MM.1S (cell line): ENCODE data around the gene CNTN1.

Experiments
- DNase-seq: peaks from one replicate; pipeline ENCODE4 v3.0.0-alpha.2; 2015
- H2AFZ ChIP-seq: fragments of 300-600 bp; sonication (generic); 2 replicates; pipeline ENCODE4 v1.6.0; 2016; ENCODE audit warnings: antibody characterized with exemption, low read length
- H3F3A ChIP-seq: fragments of 300-600 bp; sonication (generic); 2 replicates; pipeline ENCODE4 v1.6.1; 2016; ENCODE audit warnings: mild to moderate bottlenecking, antibody characterized with exemption, low read length, moderate library complexity, mixed read lengths; ENCODE audit not compliant: insufficient read depth
- H3K27ac ChIP-seq: fragments of 300-600 bp; sonication (generic); 2 replicates; pipeline ENCODE4 v1.5.1; 2016; ENCODE audit warnings: mild to moderate bottlenecking, low read length
- H3K27me3 ChIP-seq: fragments of 300-600 bp; sonication (generic); replicated peaks from 2 replicates; pipeline ENCODE4 v1.6.0; 2016; ENCODE audit warnings: low read length; ENCODE audit not compliant: insufficient read depth
- H3K36me3 ChIP-seq: fragments of 300-600 bp; sonication (generic); replicated peaks from 2 replicates; pipeline ENCODE4 v1.6.1; 2016; ENCODE audit warnings: mild to moderate bottlenecking, low read length, mixed read lengths; ENCODE audit not compliant: insufficient read depth
- H3K4me1 ChIP-seq: fragments of 300-600 bp; sonication (generic); 2 replicates; pipeline ENCODE4 v1.6.1; 2016; ENCODE audit warnings: low read length, mixed read lengths
- H3K4me2 ChIP-seq: fragments of 300-600 bp; sonication (generic); 2 replicates; pipeline ENCODE4 v1.6.0; 2016; ENCODE audit warnings: low read depth, low read length
- H3K4me3 ChIP-seq: fragments of 300-600 bp; sonication (generic); 2 replicates; pipeline ENCODE4 v1.5.1; 2016; ENCODE audit warnings: low read length, mixed read lengths
- H3K79me2 ChIP-seq: fragments of 300-600 bp; sonication (generic); 2 replicates; pipeline ENCODE4 v1.6.1; 2016; ENCODE audit warnings: mixed run types, low read length, mixed read lengths
- H3K9ac ChIP-seq: fragments of 300-600 bp; sonication (generic); 2 replicates; pipeline ENCODE4 v1.6.1; 2016; ENCODE audit warnings: low read length, mixed read lengths
- H3K9me2 ChIP-seq: fragments of 300-600 bp; sonication (generic); replicated peaks from 2 replicates; pipeline ENCODE4 v1.6.1; 2016; ENCODE audit warnings: mild to moderate bottlenecking, low read length, mixed read lengths; ENCODE audit not compliant: insufficient read depth
- H3K9me3 ChIP-seq: fragments of 300-600 bp; sonication (generic); replicated peaks from 2 replicates; pipeline ENCODE4 v1.6.1; 2016; ENCODE audit warnings: mild to moderate bottlenecking, low read length, mixed read lengths; ENCODE audit not compliant: insufficient read depth
- H4K20me1 ChIP-seq: fragments of 300-600 bp; sonication (generic); 2 replicates; pipeline ENCODE4 v1.6.1; 2016; ENCODE audit warnings: mild to moderate bottlenecking, low read length, moderate library complexity, mixed read lengths; ENCODE audit not compliant: insufficient read depth
- EZH2 ChIP-seq: fragments of 300-600 bp; sonication (generic); optimal IDR thresholded peaks from 2 replicates; pipeline ENCODE3; 2017; ENCODE audit warnings: low read depth, mild to moderate bottlenecking, antibody characterized with exemption, low read length, mixed read lengths
- EZH2phosphoT487 ChIP-seq: fragments of 300-600 bp; sonication (generic); IDR thresholded peaks from 2 replicates; pipeline ENCODE4 v1.6.1; 2018; ENCODE audit warnings: antibody characterized with exemption, low read length
- TF ChIP-seq, protein P1 (sequence below): fragments of 300-600 bp; sonication (generic); IDR thresholded peaks from 2 replicates; pipeline ENCODE4 v1.5.1; 2016; ENCODE audit warnings: antibody characterized with exemption, low read length, mixed read lengths

The CNTN1 gene

DNA sequence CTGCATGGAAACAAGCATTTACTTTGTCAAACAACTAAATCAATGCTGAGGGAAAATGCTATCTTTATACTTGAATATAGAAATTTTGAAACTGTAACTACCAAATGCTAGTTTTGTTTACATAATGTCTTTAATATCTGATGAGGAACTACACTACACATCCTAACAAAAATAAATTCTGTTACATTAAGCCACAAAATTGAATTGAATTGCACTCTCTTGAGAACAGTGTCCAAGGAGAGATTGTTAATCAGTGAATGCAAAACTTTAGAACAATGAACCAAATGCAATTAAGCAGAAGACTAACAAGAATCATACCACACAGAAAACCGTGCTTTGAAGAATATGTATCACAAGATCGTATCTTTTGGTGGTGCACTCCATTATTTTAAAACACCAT is 141.6 kb downstream of the CNTN1 start:
- H3K79me2 ChIP-seq: no peaks in the 10 kb centered on the region
- DNase-seq: no peak
- no peaks in the 10 kb centered on the region for H3K9me2 ChIP-seq
- no peak for TF ChIP-seq EZH2
- TF ChIP-seq, protein P1, sequence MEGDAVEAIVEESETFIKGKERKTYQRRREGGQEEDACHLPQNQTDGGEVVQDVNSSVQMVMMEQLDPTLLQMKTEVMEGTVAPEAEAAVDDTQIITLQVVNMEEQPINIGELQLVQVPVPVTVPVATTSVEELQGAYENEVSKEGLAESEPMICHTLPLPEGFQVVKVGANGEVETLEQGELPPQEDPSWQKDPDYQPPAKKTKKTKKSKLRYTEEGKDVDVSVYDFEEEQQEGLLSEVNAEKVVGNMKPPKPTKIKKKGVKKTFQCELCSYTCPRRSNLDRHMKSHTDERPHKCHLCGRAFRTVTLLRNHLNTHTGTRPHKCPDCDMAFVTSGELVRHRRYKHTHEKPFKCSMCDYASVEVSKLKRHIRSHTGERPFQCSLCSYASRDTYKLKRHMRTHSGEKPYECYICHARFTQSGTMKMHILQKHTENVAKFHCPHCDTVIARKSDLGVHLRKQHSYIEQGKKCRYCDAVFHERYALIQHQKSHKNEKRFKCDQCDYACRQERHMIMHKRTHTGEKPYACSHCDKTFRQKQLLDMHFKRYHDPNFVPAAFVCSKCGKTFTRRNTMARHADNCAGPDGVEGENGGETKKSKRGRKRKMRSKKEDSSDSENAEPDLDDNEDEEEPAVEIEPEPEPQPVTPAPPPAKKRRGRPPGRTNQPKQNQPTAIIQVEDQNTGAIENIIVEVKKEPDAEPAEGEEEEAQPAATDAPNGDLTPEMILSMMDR: no peak
- no peak for TF ChIP-seq EZH2phosphoT487
- H3K27ac ChIP-seq: no peak overlapping the region
- H4K20me1 ChIP-seq: no peaks in the 10 kb centered on the region
- no peak overlapping the region for H3K4me3 ChIP-seq
- no peaks in the 10 kb centered on the region for H3K27me3 ChIP-seq
- no peaks in the 10 kb centered on the region for H3K4me1 ChIP-seq
- no peak overlapping the region for H3K9ac ChIP-seq
- no peak overlapping the region for H3K4me2 ChIP-seq
- H2AFZ ChIP-seq: no peak overlapping the region
- H3F3A ChIP-seq: no peaks in the 10 kb centered on the region
- H3K36me3 ChIP-seq: no peaks in the 10 kb centered on the region
- H3K9me3 ChIP-seq: no peaks in the 10 kb centered on the region

DNA sequence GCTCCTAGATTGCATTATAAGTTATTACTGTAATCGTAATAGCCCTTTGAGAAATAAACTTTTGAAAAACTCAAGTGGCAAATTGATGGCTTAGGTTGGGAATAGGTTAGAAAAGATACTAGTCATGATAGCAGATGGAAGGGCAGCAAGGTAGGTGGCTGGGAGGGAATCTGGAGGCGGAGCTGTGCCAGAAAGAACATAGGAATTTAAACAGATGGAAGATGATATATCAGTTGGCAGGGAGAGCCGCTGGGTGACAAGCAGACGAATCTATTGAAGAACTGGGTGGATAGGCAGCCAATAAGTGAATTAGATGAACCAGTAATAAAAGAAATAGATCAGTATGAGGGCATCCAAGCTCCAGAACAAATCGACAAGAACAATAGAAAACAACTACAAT is 142.1 kb downstream of the CNTN1 start:
- Histone ChIP-seq H3K9me3 (no peaks in the 10 kb centered on the region), H3K27ac (no peak overlapping the region), H3K4me3 (no peak overlapping the region), H3K36me3 (no peaks in the 10 kb centered on the region), H3K9ac (no peak overlapping the region), H4K20me1 (no peaks in the 10 kb centered on the region), H3K9me2 (no peaks in the 10 kb centered on the region), H3F3A (no peaks in the 10 kb centered on the region), H3K4me2 (no peak overlapping the region), H3K27me3 (no peaks in the 10 kb centered on the region), H3K79me2 (no peaks in the 10 kb centered on the region), H3K4me1 (no peaks in the 10 kb centered on the region), H2AFZ (no peak overlapping the region)
- DNase-seq: no peak
- no peak for TF ChIP-seq EZH2
- TF ChIP-seq EZH2phosphoT487: no peak
- TF ChIP-seq, protein P1: no peak

DNA sequence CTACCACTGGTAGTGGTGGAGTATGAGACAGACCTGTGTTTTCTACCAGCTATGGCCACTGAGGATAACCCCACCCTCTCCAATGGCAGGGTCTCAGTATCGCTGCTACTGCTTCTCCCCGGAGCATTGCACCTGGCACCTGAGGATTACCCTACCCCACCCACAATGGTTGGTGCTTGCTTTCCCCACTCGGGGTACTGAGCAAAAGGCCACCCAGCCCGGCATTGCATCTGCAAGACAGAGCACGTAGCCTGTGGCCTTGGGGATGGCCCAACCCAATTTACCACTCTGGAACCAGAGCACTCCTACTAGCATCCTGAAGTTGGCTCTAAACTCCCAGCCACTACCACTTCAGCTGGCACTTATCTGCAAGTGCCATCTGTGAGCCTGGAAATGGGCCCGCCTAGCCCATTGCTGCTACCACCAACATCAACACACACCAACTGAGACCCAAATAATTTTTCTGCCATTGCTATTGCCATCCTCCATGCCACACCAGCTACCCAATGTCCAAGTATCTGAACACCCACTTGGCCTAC is 145.7 kb downstream of the CNTN1 start:
- Histone ChIP-seq H2AFZ (no peak overlapping the region), H3K27me3 (no peaks in the 10 kb centered on the region), H3K9me2 (no peaks in the 10 kb centered on the region), H3F3A (no peaks in the 10 kb centered on the region), H4K20me1 (no peaks in the 10 kb centered on the region), H3K9me3 (no peaks in the 10 kb centered on the region), H3K79me2 (no peaks in the 10 kb centered on the region), H3K4me3 (no peak overlapping the region), H3K27ac (no peak overlapping the region), H3K9ac (no peak overlapping the region), H3K36me3 (no peaks in the 10 kb centered on the region), H3K4me1 (no peaks in the 10 kb centered on the region), H3K4me2 (no peak overlapping the region)
- no peak for DNase-seq
- TF ChIP-seq EZH2 (no peak), EZH2phosphoT487 (no peak)
- TF ChIP-seq, protein P1: no peak
